ENCODE data around the gene MAP3K10.
"Not testable (repeated sequence)": the region's sequence is repeated elsewhere in the genome, so short reads cannot be mapped to it uniquely, and the experiment has no call there.

MAP3K10 gene

DNA sequence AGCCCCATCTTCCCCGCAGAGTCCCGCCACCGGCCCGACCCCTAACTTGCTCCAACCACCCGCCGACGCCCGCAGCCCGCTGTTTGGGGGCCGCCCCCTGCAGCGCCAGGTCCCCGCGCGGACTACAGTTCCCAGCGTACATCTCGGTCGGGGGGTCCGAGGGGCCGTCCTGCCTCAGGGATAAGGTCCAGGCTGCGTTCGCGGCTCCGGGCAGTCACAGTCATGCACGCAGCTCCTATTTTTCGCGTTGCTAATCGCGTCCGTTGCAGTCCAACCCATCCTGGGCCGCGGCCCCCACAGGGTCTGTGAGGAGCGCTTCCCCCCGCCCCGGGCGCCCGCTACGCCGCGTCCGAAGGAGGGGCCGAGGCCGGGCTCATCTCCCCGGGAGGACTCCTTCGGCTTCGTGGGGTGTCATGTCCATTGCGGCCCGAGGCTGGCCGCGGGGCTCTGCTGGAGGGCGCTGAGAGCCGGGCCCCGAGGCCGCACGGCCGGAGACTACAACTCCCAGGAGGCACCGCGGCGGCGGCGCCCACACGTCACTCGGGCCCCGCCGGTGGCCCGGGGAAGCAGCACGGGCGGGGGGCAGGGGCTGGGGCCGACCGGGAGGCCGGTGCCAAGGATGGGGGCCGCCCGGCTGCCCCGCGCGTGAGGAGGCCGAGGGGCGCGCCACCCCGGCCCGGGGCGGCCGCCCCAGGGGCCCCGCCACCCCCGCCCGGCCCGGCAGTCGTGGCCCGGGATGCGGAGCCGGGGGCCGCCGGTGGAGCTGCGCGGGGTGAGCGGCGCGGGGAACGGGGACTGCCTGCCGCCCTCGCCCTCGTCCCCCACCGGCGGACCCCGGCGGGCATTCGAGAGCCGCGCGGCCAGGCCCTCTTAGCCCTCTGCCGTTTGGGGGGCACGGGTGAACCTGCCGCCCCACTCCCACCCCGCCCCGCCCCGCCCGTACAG is at the start of gene MAP3K10:
Gene MAP3K10, plus strand, starts transcription at position 536 of the 945 bp plus-strand sequence. CDS start 606 bp downstream, outside the sequence.
- peak; percentile 42 for DNase-seq

DNA sequence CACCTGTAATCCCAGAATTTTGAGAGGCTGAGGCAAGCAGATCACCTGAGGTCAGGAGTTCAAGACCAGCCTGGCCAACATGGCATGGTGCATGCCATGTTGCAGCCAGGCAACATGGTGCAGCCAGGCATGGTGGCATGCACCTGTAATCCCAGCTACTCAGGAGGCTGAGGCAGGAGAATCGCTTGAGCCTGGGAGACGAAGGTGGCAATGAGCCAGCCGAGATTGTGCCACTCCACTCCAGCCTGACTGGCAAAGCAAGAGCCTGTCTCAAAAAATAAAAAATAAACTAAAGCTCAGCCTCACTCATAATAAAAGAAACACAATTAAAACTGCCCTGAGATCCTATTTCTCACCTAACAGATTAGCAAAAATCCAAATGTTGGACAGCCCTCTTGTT is 49.7 kb upstream of the MAP3K10 start:
- no peak for DNase-seq

DNA sequence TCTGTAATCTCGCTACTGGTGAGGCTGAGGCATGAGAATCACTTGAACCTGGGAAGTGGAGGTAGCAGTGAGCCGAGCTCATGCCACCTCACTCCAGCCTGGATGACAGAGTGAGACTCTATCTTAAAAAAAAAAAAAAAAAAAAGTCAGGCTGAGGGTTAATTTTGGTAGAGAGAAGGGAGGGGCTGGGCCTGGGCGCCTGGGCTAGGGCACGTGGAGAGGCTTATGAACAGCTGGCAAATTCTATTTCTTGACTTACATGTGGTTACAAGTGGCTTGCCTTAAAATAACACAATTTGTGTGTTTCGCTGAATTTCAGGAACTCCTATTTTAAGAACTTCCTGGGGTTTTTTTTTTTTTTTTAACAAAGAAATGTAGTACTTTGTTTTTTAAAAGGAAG is 47.6 kb upstream of the MAP3K10 start:
- DNase-seq, result no peak

DNA sequence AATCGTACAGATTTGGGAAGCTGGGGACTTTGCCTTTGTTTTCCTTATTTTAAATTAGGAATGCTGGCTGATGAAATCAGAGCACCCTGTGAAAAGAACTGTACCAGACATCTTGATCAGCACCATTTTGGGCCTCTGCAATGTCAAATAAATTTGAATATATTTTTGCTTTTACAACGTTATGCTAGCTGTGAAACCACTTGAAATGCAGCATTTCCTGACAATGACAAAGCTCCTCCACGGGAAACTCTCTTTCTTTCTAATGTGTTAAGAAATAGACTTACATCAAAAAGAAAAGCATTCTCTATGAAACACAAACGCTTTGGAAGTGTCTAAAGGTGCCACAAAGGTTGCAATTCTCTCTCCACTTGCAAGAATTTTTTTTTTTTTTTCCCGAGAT is 47.1 kb upstream of the MAP3K10 start:
- DNase-seq, result no peak

DNA sequence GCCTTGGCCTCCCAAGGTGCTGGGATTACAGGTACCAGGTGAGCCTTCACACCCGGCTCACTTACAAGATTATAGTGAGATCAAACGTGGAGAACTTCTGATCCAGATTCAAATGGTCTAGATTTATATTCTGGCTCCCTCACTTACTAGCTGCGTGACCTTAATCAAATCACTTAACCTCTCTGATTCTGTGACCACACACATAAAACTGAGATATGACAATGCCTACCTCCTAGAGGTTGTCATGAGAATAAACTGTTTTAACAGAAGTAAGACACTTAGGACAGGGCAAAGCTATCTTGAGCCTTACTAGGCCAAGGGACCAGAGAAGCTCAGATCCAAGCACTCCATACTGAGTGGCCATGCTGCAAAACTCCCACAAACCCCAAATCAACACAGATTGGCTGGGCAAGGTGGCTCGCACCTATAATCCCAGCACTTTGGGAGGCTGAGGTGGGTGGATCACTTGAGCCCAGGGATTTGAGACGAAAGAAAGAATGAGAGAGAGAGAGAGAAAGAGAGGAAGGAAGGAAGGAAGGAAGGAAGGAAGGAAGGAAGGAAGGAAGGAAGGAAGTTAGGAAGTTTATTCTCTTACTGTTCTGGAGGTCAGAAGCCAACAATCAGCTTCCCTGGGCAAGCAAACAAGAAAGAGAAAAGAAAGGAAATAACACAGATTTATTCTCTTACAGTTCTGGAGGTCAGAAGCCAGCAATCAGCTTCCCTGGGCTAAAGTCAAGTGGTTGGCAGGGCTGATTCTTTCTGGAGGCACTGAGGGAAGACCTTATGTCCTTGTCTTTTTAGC is 46.1 kb upstream of the MAP3K10 start:
- no peak for DNase-seq

DNA sequence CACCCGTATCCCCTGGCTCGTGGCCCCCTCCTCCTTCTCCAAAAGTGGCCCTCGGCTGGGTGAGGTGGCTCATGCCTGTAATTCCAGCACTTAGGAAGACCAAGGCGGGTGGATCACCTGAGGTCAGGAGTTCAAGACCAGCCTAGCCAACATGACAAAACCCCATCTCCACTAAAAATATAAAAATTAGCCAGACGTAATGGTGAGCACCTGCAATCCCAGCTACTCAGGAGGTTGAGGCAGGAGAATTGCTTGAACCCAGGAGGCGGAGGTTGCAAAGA is 45.5 kb upstream of the MAP3K10 start:
- DNase-seq, result not testable (repeated sequence)

DNA sequence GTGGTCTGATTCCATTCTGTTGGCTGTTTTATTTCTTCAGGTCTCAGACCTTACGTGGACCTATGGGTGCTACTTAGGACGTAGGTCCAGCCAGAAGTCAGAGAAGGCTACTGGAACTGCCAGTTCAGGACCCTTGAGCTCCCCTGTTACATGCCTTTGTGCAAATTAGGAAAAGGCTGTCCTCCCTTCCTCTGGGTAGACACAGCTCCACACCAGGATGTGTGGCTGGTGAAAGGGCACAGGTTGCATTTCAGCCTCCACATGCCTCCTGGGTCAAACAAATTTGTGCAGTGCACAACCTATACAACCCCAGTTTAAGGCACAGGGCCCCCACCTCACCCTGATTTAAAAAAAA is 43.9 kb upstream of the MAP3K10 start:
- no peak for DNase-seq

DNA sequence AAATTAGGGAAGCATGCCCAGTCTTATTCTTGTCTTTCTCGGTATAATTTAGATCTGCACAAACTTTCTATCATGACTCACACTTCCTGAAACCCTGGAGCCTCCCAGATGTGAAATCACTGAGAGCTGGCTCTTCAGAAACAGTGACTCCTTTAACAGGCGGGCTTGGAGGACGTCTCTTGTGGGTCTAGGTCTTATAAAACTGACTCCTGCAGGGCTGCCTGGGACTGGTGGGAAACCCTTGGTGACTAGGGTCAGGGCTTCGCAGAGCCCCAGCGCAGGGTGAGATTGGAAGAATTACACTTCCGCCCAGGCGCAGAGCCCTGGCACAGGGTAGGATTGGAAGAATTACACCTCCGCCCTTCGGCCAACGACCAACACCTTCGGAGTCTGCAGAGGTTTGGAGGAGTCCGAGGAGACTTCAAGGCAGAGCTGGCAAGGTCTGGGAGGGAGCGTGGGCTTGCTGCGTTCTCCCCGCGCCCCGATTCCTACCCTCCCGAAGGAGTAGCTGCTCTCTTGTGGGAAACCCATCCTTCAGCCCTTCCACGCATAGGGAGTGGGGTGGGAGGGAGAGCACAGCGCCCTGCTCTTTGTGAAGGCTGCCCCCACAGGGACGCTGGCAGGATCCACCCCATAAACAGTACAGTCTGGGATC is 43.4 kb upstream of the MAP3K10 start:
- no peak for DNase-seq

DNA sequence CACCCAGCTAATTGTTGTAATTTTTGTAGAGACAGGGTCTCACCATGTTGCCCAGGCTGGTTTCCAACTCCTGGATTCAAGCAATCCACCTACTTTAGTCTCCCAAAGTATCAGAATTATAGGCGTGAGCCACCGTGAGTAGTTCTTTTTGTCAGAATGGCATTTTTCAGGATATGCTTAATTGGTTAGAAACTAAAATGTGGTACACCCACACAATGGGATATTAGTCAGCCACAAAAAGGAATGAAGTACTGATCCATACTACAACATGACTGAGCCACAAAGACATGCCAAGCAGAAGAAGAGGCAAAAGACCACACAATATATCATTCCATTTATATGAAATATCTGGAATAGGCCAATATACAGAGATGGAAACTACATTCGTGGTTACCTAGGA is 41.7 kb upstream of the MAP3K10 start:
- DNase-seq, result no peak

DNA sequence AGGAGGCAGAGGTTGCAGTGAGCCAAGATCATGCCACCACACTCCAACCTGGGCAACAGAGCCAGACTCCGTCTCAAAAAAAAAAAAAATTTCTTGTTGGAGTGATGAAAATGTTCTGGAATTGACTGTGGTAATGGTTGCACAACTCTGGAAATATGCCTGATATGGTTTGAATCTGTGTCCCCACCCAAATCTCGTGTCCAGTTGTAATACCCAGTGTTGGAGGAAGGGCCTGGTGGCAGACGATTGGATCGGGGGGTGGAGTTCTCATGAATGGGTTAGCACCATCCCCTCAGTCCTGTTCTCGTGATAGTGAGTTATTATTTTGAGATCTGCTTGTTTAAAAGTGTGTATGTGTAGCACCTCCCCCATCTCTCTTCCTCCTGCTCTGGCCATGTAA is 41.1 kb upstream of the MAP3K10 start:
- no peak for DNase-seq

DNA sequence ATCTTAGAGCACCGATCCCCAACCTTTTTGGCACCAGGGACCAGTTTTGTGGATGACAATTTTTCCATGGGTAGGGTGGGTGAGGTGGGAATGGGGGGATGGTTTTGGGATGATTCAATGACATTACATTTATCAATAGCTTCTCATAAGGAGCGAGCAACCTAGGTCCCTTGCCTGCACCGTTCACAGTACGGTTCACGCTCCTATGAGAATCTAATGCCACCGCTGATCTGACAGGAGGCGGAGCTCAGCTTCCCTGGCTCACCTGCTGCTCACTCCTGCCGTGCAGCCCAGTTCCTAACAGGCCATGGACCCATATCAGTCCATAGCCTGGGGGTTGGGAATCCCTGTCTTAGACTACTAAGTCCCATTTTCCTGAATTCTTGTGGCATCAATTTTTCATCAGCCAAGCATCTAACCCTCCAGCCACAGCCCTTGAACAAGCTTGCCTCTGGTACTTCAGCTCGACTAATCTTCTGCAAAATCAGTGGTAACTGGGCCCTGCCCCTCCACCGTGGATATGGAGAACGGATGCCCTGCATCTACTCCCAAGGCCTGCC is 37.0 kb upstream of the MAP3K10 start:
- no peak for DNase-seq

DNA sequence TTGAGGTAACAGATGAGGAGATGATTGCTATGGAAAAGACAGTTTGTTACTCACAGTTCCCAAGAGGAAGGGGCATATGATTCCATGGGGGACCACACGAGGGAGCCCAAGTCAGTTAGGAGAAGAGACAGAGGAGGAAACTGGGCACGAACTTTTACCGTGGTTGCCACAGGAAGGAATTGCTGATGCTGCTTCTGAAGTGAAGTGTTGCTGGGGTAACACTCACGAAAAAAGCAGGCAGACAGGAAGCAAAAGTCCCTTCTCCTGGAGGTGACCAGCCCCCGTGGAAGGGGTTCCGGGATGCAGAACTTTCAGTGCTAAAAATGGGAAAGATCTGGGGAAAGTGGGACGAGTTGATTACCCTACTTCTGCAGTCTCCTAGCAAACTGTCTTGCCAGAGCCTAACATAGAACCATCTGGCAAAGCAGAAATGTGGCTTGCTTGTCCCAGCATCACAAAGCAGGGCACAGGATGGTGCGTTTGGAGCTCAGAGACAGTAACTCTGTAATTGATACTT is 35.4 kb upstream of the MAP3K10 start:
- DNase-seq, result no peak

DNA sequence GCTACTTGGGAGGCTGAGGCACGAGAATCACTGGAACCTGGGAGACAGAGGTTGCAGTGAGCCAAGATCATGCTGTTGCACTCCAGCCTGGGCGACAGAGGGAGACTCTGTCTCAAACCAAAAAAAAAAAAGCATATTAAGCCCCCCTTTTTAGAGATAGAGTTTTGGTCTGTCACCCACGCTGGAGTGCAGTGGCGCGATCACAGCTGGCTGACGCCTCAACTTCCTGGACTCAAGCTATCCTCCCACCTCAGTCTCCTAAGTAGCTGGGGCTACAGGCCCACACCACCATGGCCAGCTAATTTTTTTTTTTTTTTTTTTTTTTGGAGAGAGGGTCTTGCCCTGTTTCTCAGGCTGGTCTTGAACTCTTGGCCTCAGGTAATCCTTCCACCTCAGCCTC is 34.2 kb upstream of the MAP3K10 start:
- no peak for DNase-seq

DNA sequence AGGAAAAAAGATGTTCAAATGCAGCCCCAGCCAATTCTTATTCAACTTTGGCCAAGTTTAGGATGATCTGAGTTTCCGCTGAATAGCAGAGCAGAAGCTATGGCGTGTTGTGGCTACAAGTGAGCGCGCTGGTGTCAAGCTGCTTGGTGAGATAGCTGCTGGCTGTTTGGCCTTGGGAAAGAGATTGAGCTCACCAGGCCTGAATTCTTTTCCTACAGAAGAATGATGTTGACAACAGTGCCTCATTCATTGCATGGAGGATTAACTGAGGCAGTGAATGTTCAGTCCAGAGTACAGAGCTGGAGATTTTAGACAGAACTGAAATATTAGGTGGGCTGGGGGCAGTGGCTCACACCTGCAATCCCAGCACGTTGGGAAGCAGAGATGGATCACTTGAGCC is 31.5 kb upstream of the MAP3K10 start:
- no peak for DNase-seq

DNA sequence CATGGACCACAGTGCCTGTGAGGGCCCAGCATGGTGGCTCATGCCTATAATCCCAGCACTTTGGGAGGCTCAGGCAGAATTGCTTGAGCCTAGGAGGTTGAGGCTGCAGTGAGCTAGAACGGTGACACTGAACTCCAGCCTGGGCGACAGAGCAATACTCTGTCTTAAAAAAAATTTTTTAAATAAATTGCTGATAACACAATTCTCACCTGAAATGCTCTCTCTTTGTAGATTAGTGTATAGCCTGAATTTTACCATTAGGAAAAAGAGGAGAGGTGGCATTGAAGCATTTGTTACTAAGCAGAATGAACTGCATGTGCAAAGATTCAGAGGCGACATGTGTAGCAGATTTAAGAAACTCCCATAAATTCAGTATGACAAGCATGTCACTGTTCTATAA is 29.1 kb upstream of the MAP3K10 start:
- DNase-seq, result no peak

DNA sequence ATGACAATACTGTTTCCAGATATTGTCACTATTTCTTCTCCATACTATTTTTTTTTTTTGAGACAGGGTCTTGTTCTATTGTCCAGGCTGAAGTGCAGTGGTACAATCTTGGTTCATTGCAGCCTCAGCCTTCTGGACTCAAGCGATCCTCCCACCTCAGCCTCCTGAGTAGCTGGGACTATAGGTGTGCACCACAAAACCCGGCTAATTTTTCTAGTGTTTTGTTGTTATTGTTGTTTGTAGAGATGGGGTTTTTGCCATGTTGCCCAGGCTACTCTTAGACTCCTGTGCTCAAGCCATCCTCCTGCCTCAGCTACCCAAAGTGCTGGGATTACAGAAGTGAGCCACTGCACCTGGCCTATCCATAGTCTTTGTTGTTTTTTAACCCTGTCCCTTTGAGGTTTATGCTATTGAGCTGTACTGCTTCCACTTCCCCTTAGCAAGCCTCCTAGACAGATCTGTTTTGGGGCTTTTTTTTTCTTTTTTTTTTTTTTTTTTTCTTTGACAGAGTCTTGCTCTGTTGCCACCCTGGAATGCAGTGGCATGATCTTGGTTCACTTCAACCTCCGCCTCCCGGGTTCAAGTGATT is 27.6 kb upstream of the MAP3K10 start:
- DNase-seq, result no peak

DNA sequence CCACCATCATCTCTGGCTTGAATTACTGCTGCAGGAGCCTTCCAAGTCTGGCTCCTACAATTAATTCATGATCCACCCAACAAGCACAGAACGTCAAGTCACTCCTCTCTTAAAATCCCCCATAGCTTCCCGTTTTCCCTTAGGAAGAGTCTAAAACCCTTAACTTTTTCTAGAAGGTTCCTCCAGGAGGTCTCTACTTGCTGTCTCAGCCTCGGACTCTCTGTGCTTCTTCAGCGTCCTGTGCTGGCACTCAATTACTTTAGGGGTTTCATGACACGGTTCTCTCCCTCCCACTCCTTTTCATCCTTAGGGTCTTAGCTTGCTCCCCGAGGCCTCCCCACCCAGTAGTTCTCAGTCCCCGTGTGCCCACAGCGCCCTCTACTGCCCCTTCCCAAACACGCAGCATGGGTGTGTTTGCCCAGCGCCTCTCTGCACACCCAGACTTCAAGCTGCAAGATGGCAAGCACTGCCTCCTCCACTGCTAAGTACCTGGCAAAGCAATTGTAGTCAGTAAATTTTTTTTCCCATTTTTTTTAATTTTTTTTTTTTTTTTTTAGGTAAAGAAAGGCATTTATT is 25.8 kb upstream of the MAP3K10 start:
- no peak for DNase-seq

DNA sequence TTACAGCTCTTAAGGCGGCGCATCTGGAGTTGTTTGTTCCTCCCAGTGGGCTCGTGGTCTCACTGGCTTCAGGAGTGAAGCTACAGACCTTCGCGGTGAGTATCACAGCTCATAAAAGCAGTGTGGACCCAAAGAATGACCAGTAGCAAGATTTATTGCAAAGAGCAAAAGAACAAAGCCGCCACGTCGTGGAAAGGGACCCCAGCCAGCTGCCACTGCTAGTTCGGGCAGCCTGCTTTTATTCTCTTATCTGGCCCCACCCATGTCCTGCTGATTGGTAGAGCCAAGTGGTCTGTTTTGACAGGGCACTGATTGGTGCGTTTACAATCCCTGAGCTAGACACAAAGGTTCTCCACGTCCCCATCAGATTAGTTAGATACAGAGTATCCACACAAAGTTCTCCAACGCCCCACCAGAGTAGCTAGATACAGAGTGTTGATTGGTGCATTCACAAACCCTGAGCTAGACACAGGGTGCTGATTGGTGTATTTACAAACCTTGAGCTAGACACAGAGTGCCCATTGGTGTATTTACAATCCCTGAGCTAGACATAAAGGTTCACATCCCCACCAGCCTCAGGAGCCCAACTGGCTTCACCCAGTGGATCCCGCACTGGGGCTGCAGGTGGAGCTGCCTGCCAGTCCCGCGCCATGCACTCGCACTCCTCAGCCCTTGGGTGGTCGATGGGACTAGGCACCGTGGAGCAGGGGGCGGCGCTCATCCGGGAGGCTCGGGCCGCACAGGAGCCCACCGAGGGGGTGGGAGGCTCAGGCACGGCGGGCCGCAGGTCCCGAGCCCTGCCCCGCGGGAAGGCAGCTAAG is 21.5 kb upstream of the MAP3K10 start:
- DNase-seq, result not testable (repeated sequence)

DNA sequence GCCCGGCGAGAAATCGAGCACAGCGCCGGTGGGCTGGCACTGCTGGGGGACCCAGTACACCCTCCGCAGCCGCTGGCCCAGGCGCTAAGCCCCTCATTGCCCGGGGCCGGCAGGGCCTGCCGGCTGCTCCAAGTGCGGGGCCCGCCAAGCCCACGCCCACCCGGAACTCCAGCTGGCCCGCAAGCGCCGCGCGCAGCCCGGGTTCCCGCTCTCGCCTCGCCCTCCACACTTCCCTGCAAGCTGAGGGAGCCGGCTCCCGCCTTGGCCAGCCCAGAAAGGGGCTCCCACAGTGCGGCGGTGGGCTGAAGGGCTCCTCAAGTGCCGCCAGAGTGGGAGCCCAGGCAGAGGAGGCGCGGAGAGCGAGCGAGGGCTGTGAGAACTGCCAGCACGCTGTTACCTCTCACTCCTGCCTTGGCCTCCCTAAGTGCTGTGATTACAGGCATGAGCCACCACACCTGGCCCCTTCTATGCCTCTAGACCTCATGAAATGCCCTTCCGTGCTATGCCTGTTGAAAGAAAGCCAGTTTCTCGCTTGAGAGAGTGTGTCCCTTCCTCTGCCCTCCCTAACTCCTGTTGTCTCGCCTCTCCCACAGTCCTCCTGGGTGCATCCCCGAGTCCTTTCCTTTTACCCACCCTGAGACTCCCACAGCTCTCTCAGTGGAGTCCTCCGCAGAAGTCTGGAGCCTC is 20.8 kb upstream of the MAP3K10 start:
- DNase-seq, result not testable (repeated sequence)

DNA sequence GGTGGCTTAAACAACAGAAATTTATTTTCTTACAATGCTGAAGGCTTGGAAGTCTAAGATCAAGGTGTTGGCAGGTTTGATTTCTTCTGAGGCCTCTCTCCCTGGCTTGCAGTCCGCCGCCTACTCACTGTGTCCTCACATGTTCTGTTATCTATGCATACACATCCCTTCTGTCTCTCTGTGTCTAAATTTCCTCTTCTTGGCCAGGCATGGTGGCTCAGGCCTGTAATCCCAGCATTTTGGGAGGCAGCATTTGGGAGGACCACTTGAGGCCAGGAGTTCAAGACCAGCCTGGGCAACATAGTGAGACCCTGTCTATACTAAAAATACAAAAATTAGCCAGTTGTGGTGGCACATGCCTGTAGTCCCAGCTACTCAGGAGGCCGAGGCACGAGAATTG is 19.9 kb upstream of the MAP3K10 start:
- not testable (repeated sequence) for DNase-seq

DNA sequence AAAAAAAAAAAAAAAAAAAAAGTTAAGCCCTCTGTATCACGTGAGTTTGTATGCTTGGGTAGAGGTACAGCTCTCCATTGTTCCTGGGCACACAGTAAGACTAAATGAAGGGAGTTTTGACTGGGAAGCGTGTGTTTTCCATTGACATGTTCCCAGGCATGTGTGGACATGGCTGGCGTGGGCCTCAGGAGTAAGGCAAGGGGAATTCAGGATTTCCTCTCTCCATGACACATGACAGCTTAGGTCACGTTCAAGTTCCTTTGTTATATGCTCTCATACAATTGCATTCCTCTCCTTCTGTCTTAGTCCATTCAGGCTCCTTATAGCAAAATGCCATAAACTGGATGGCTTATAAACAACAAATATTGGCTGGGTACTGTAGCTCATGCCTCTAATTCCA is 17.1 kb upstream of the MAP3K10 start:
- DNase-seq, result no peak

Data from NCI-H510A (cell line).